GM12878 (cell line): Measurements from ENCODE around the gene CD164L2. TPM values are rescaled to one million over a fixed set of nuclear protein-coding genes. Genes with fewer than 3 reads are reported as not detected.

ENCODE experiments used
- BACH1 ChIP-seq: fragments of 450-650 bp; IDR thresholded peaks from 2 replicates; pipeline ENCODE4 v1.6.1; 2017; ENCODE audit warnings: mild to moderate bottlenecking, borderline replicate concordance
- BCLAF1 ChIP-seq: fragments of 450-650 bp; IDR thresholded peaks from 2 replicates; pipeline ENCODE4 v1.6.1; 2017; ENCODE audit warnings: antibody characterized with exemption, mild to moderate bottlenecking, moderate library complexity
- EGR1 ChIP-seq, 2 experiments: IDR thresholded peaks; 1 replicate in 1 of 2; 2 replicates in 1 of 2; pipeline ENCODE4 v1.6.1; 2011 to 2012; ENCODE audit warnings: low read depth in 2 of 2, low read length in 2 of 2, borderline replicate concordance in 1 of 2, mild to moderate bottlenecking in 1 of 2, moderate library complexity in 1 of 2
- IRF4 ChIP-seq: IDR thresholded peaks from 2 replicates; pipeline ENCODE4 v1.6.1; 2011; ENCODE audit warnings: low read depth, low read length
- JUND ChIP-seq: IDR thresholded peaks from 2 replicates; pipeline ENCODE4 v1.6.1; 2012; ENCODE audit warnings: low read depth, mild to moderate bottlenecking, low read length, improper control_type of control experiment, moderate library complexity
- MEF2B ChIP-seq: fragments of 450-650 bp; IDR thresholded peaks from 2 replicates; pipeline ENCODE4 v1.6.1; 2018; ENCODE audit warnings: mild to moderate bottlenecking, moderate library complexity; ENCODE audit not compliant: partially characterized antibody, poor library complexity, severe bottlenecking
- NR2C2 ChIP-seq: IDR thresholded peaks from 2 replicates; pipeline ENCODE4 v1.6.1; 2011; ENCODE audit warnings: borderline replicate concordance, low read depth; ENCODE audit not compliant: control insufficient read depth, insufficient read length
- RFX5 ChIP-seq: IDR thresholded peaks from 2 replicates; pipeline ENCODE4 v1.6.1; 2011; ENCODE audit warnings: low read depth, low read length, improper control_type of control experiment
- TCF3 ChIP-seq: IDR thresholded peaks from 2 replicates; pipeline ENCODE4 v1.6.1; 2012; ENCODE audit warnings: low read depth, mild to moderate bottlenecking, low read length, borderline replicate concordance; ENCODE audit not compliant: insufficient read depth
- YY1 ChIP-seq: IDR thresholded peaks from 2 replicates; pipeline ENCODE4 v1.6.1; 2011; ENCODE audit warnings: low read depth, mild to moderate bottlenecking, low read length
- ZBTB4 ChIP-seq: fragments of 450-650 bp; formaldehyde crosslinking; IDR thresholded peaks from 2 replicates; pipeline ENCODE4 v1.4.0; 2022; ENCODE audit warnings: mild to moderate bottlenecking, moderate library complexity
- ZBTB40 ChIP-seq: fragments of 450-650 bp; IDR thresholded peaks from 2 replicates; pipeline ENCODE4 v1.6.1; 2016; ENCODE audit warnings: mild to moderate bottlenecking, moderate library complexity, borderline replicate concordance
- ZNF687 ChIP-seq: fragments of 450-650 bp; IDR thresholded peaks from 2 replicates; pipeline ENCODE4 v1.6.1; 2017; ENCODE audit warnings: mild to moderate bottlenecking, moderate library complexity
- polyA plus RNA-seq, 11 experiments: library from polyadenylated mRNA; depleted of rRNA in 4 of 11; unstranded in 6 of 11; stranded (reverse) in 5 of 11; fragments of >200 nt; fragmentation: Nextera tagmentation in 4 of 11; fragmentation: Illumina TruSeq in 1 of 11; extraction: Ambion mirVana in 4 of 11; extraction: Trizol in 1 of 11; gene quantifications; 1 replicate in 1 of 11; 2 replicates in 10 of 11; pipeline versions ENCODE4 v1.2.1 to v1.2.3, GENCODE V29; 2011 to 2016; ENCODE audit warnings: inconsistent platforms in 2 of 11, missing spikeins in 2 of 11, low read depth in 1 of 11
- total RNA-seq, 4 experiments: library from RNA; depleted of rRNA in 3 of 4; stranded (reverse); fragments of >200 nt in 3 of 4; fragmentation: Illumina TruSeq in 1 of 4; extraction: Trizol in 1 of 4; gene quantifications; 2 replicates each; pipeline versions ENCODE4 v1.2.1 to v1.2.3, GENCODE V29; 2013 to 2021

CD164L2 gene
- total and polyA plus RNA-seq, 10 of the 15 experiments (the other 5 are each of a cell fraction or from before 2014, with no cell fraction given) = not detected

GRCh38 chr1:27341525-27342252 lies 41.4 kb downstream of the CD164L2 start, which contains the start of gene SYTL1 (continued):
- TF ChIP-seq ZBTB4 (no peak), ZNF687 (no peak), EGR1 (IDR thresholded peaks at IDR 0.05; ENCODE audit: borderline replicate concordance in 1 of 2, low read depth in 2 of 2, low read length in 2 of 2) (peak in 1 of 2 experiments; percentile 99; a peak in 2 of 3 replicates), ZBTB40 (peak; percentile 22; the same call in 1 of the 2 replicates), JUND (no peak), YY1 (peak; percentile 62; the same call in 1 of the 2 replicates), BCLAF1 (no peak), TCF3 (0 out of 2 replicates have a peak, but pooled peaks have one; percentile 13), BACH1 (no peak), MEF2B (peak; percentile 19), IRF4 (0 out of 2 replicates have a peak, but pooled peaks have one; percentile 8), NR2C2 (no peak), RFX5 (peak; percentile 41; the same call in 1 of the 2 replicates)
